Stimulated activated CD4-positive, alpha-beta T cell treated with anti-CD3 and anti-CD28 coated beads, Interleukin-15, amount 100 ng/mL, for 48 hours (primary cell): ENCODE measurements around the gene KYNU.
"Not testable (repeated sequence)": the region's sequence is repeated elsewhere in the genome, so short reads cannot be mapped to it uniquely, and the experiment has no call there.

Experiments used
- DNase-seq, 2 donors: peaks; one replicate each; pipeline ENCODE4 v3.0.0-alpha.2; 2020; ENCODE audit warnings: low read depth in 2 of 2

The KYNU gene

DNA sequence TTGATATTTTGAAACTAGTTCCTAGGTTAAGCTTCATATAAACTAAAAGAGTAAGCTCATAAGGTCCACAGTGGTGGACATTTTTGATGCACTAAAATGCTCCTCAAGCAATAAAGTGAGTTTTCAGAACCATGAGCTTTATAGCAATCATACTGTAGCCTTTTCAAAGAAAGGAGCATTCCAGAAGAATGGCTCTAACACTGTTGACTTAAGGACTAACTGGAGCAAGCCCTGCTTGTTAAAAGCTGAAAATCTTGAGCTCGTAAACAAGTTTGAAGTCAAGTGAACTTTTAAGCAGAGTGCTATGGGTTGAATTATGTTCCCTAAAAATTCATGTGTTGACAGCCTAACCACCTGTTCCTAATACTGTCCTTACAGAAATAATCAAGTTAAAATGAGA, 38.0 kb downstream of the KYNU start:
- DNase-seq = no peak

DNA sequence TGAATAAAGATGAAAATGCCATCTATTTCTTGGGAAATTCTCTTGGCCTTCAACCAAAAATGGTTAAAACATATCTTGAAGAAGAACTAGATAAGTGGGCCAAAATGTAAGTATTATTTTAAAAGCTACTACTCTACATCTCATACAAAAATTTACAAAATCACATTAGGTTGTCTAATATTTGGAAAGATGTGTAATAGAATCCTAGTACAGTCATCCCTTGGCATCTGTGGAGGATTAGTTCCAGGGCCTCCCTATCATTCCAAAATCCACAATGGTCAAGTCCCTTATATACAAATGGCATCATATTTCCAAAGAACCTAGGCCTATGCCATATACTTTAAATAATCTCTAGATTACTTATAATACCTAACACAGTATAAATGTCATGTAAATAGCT, 41.2 kb downstream of the KYNU start:
- no peak for DNase-seq

DNA sequence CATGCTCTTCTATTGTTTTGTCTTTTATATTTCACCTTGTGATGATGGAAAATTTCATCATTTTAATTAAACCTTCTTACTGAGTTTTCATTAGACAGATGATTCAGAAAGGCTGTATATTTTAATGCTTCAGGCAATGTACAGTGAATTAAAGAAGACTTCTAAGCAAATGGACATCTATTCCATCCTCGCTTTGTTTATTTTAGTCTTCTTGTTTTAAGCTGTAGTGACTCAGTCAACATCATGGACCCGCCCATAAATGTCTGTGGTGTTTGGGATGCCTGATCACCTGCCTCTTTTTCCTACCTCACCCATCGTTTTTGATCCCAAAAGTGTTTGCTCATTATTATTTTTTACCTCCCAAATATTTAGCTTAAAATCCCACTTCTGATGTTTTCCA, 43.1 kb downstream of the KYNU start:
- DNase-seq = no peak

DNA sequence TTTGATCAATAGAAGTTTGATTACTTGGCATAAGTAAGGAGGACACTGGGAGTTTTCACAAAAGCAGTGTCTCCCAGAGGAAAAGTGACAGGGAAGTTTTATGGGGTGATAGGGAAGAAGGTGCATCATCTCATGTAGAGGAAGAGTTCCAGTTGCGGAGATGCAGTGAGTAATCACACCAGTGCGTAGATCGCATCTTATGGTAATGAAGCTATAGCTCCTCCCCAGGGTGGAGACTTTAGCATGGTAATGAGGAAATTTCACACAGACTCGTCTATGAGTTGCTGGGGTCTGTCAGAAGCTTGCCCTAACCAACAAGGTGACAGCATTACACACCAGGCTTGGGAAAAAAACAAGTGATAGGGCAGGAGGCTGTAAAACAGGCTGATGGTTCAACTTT, 49.0 kb downstream of the KYNU start:
- no peak for DNase-seq

DNA sequence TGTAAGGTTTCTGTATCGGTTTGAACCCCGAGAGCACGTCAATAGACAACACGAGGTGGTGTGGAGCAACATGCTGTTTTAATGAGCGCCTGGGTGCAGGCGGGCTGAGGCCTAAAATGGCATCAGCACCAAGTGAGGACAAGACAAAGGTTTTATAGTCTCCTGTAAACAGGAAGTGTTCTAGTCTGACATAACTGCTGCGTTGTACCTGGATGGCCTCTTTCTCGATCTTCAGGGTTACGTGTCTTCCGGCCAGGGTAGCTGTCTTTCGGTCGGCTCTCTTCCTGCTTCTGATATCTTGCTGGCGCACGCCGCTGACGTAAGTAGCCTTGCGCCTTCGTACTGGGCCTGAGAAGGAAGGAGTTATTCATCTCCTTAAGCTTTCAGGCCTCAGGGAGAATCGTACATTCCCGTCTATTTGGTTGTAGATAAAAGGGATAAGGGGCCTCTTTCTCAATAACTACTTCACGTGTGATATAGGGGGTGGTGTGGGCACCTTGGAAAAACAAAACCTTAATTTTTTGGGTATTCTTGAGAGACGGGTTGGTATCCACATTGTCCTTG, 53.5 kb downstream of the KYNU start:
- no peak for DNase-seq

DNA sequence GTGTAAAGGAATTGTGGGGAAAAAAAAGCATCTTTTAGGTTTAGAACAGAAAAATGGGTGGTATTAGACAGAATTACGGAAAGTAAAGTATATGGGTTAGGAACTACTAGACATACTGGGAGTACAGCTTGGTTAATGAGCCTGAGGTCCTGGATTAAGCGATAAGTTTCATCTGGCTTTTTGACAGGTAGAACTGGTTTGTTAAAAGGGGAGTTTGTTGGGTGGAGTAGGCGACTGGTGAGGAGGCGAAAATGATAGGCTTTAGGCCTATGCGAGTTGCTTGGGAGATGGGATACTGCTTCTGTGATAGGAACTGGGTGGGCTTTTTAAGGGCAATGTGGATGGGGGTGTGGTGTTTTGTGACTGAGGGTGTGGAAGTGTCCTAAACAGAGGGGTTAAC, 56.5 kb downstream of the KYNU start:
- no peak for DNase-seq

DNA sequence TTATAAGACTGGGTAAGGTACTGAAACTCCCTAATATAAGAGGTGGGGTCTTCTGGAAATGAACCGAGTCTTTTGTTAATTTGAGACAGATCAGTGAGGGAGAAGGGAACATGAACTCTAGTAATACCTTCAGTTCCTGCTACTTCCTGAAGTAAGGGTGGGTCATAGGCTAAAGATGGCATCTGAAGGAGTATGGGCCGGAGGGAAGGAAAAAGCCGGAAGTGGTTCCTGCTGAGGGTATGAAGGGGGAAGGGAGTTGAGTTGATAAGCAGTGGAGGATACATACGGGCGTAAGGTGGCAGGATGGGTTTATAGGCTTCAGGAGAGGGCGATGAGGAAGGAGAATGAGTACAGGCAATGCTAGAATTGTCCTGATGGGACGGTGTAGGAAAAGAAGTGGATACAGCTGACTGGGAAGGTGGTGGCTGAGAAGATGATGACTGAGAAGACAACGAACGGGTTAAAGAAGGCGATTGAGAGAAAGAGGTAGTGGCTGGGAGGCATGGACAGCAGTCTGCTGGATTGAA, 58.2 kb downstream of the KYNU start:
- DNase-seq = no peak

DNA sequence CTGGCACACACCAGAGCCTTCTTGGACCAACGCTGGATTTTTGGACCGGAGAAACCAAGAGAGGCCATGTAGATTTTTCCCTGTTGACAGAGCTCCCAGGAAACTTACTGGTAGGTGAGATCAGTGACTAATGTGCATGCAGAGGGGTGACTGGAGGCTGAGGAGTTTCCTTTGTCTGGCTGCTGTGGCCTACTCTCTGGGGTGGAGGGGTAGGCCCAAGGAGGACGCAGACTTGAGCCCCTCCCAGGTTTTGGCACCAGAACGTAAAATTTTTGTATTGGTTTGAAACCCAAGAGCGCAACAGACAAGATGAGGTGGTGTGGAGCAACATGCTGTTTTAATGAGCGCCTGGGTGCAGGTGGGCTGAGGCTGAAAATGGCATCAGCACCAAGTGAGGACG, 59.2 kb downstream of the KYNU start:
- DNase-seq = no peak

DNA sequence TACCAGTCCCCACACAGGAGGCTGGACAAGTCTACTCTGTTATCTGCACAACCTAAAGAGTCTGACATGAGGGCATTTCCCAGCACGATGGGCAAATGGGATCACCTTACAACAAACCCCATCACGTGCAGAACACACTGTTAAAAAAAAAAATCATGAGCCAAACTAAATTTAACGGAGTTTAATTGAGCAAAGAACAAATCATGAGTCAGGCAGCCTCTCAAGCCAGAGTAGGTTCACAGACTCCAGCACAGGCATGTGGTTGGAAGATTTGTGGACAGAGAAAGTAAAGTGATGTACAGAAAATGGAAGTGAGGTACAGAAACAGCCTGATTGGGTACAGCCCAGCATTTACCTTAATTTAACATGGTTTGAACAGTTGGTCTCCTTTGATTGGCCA, 59.9 kb downstream of the KYNU start:
- no peak for DNase-seq

DNA sequence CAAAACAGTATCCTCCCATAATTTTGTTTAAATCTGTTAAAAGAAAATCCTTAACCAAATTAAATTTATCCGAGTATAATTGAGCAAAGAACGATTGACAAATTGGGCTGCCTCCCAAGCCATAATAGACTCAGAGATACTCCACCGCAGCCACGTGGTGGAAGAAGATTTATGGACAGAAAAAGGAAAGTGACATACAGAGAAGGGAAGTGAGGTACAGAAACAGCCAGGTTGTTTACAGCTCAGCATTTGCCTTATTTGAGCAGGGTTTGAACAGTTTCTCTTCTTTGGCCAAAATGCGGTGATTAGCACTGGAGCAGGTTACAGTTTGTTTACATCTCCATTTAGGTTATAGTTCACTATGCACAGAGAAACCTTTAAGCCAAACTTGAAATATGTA, 60.8 kb downstream of the KYNU start:
- no peak for DNase-seq

DNA sequence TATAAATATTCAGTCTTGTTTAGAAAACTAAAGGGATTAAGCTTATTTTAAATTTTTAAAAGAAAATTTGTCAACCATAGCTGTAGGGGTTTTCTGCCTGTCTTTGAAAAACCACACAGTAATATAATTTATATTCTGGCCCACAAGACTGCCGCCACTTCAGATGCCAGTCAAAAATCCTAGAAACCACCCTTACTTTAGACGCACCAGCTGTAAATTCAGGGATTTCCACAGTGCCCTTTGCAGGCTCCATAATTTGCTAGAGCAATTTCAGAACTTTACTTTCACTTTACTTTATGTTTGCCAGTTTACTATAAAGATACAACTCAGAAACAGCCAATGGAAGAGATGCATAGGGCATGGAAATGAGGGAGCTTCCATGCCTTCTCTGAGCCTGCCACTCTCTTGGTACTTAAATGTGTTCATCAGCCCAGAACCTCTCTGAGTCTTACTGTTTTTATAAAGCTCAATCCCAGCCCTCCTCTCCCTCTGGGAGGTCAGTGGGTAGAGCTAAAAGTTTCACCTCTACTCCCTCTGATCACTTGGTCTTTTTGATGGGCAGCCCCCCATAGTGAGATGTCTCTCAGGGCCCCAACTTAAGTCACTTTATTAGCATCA, 63.3 kb downstream of the KYNU start:
- DNase-seq = no peak

DNA sequence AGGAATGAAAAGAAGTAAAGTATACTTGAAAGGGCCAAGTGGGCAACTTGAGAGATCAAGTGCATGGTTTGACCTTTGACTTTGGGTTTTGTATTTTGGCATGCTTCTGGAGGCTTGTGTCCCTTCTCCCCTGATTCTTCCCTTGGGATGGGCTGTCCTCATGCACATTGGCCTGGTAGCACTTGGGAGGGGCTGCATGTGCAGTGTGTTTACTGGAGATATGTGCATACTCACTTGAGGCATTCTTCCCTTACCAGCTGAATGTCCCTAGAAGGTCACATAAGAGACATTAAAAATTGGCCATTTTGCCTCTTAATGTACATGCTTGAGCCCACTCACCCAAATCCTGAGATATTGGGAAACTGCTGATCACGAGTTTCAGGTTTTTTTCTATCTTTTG, 65.2 kb downstream of the KYNU start:
- DNase-seq = no peak

DNA sequence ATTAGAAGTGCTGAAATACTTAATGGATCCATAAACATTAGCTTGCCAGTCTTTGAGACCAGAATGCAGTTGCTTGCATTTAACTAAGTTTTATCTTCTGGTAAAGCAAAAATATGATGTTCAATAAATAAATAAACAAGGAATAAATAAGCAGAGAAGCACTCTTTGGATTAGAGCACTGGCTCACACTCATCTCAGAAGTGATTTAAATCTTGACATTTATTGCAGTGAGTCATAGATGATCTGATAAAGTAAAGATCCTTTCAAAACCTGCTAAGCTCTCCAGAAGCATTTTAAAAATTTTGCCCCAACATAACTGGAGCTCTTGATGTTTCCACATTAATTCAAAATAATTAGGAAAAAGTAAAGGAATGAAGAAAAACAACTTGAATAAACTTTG, 66.8 kb downstream of the KYNU start:
- DNase-seq = no peak

DNA sequence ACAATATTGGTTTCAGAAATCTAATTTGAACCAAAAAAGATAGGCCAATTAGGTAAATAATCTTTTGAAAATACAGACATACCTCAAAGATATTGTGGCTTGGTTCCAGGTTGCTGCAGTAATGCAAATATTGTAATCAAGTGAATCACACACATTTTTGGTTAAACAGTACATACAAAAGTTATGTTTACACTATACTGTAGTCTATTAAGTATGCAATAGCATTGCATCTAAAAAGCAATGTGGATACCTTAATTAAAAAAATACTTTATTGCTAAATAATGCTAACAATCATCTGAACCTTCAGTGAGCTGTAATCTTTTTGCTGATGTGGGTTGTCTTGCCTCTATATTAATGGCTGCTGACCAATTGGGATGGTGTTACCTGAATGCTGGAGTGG, 67.3 kb downstream of the KYNU start:
- DNase-seq = no peak

DNA sequence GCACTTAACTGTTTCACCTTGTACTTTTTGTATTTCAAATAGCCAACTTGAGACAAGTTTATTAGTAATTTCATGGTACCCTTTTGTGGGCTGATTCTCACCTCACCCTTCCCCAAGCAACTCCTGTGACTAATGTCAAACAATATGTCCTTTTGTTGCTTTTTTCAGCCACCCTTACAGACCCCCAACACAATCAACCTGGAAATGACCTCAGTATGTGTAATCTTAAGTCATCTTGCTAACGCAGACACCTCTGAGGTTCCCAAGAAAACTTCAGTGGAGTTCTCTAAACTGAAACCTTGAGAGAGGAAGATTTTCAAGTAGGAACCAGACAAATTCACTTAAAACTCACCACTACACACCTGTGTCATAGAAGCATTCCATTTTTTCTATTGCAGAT, 69.5 kb downstream of the KYNU start:
- no peak for DNase-seq

DNA sequence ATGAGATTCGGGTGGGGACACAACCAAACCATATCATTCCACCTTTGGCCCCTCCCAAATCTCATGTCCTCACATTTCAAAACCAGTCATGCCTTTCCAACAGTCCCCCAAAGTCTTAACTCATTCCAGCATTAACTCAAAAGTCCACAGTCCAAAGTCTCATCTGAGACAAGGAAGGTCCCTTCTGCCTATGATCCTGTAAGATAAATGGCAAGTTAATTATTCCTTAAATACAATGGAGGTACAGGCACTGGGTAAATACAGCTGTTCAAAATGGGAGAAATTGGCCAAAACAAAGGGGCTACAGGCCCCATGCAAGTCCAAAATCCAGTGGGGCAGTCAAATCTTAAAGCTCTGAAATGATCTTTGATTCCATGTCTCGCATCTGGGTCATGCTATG, 71.3 kb downstream of the KYNU start:
- DNase-seq = not testable (repeated sequence)

DNA sequence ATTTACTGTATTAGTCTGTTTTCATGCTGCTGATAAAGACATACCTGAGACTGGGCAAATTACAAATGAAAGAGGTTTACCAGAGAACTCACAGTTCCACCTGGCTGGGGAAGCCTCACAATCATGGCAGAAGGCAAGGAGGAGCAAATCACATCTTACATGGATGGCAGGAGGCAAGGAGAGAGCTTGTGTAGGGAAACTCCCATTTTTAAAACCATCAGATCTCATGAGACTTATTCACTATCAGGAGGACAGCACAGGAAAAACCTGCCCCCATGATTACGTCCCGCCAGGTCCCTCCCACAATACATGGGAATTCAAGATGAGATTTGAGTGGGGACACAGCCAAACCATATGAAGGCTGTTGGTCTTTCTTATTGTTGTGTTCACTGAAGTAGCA, 72.9 kb downstream of the KYNU start:
- DNase-seq = not testable (repeated sequence)

DNA sequence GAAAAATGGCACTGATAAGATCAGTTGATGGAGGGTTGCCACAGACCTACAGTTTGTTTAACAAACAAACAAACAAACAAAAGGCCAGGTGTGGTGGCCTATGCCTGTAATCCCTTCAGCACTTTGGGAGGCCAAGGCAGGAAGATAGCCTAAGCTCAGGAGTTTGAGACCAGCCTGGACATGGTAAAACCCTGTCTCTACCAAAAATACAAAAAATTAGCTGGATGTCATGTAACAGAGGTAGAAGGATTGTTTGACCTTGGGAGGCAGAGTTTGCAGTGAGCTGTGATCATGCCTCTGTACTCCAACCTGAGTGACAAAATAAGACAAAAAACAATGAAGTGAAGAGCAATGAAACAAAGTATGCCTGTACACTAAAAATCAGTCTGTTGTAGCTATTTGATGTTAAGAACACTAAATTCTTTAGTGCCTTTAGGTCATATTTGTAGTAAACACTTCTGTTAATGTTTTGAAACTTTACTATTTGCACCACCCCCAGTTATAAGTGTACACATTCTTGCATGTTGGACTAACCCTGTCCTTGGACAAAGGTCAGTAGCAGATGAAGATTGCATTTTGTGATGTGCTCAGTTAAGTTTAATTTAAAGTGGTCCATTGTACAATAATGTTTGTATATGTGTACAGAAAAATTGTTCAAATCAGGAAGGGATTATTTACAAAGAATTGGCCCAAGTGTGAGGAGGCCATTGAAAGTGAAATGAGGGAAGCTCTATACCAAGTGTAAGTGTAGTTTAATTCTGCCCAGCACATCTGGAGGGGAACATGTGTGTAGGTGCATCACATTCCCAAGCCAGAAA, 73.9 kb downstream of the KYNU start:
- no peak for DNase-seq

DNA sequence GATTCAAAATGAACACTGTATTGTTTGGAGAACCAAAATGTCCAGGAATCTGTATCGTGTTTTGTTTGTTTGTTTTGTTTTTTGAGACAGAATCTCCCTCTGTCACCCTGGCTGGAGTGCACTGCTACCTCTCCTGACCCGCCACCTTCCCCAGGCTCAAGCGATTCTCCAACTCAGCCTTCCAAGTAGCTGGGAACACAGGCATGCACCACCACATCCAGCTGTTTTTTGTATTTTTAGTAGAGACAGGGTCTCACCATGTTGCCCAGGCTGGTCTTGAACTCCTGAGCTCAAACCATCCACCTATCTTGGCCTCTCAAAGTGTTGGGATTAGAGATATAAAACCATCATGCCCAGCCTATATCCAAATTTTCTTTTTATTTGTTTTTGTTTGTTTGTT, 74.6 kb downstream of the KYNU start:
- DNase-seq = no peak

DNA sequence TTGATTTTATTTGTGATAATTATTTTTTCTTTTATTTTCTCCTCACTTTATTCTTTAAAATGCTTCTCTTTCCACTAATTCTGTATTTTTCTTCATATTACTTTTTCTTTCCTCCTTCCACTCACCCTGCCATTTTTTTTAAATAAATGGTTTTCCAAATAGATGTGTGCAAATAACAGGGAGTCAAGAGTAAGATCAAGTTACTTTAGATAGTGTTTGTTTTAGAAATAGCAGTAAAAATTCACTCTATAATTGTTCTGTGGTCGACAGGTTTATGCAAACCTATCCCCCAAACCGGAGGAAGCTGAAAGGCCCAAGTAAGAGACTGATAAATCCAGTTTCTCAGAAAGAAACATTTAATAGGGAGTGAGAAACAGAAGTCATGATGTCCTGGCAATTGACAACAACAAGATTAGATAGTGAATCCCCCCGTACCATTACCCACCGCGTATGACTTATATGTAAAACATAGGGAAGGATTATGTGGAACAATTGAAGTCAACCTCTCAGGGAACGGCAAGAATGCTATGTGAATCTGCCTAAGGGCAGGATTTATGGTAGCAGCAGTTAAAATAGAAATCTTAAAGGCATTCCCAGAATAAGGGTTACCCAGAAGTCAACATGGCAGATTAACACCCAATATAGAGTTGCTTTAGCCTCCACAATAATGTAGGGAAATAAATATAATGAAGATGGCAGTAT, 75.5 kb downstream of the KYNU start:
- no peak for DNase-seq

DNA sequence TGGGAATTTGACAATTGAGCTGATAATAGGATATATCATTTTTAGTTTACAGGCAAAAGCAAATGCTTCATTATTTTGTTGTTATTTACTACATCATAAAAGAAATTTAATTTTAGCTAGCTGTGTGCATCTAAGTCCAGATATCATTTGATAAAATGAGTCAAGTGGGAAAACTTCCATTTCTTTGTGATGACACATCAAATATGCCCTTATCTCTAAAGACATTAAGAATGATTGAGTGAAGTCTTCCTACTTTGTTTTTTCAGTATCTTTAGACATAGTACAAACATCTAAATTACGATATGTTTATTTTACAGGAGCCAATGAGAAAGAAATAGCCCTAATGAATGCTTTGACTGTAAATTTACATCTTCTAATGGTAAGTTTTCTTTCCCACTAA, 77.0 kb downstream of the KYNU start:
- no peak for DNase-seq

DNA sequence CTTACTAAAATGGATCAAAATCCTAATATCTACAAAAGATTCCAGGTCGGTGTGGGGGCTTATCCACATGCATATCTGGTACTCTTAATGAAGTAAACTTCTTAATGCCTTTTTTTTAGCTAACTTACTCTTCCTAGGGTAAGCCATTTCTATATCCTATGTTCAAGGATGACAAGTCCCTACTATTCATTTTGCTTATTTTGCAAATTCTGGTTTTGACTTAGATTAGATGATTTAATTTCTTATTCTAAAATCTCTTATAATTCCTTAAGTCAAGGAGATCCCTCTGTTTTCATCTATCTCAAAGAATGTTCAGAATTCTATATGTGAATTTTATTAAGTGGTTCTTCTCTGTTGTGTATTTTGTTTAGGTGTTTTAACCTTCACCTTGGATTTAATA, 79.7 kb downstream of the KYNU start:
- DNase-seq = no peak

DNA sequence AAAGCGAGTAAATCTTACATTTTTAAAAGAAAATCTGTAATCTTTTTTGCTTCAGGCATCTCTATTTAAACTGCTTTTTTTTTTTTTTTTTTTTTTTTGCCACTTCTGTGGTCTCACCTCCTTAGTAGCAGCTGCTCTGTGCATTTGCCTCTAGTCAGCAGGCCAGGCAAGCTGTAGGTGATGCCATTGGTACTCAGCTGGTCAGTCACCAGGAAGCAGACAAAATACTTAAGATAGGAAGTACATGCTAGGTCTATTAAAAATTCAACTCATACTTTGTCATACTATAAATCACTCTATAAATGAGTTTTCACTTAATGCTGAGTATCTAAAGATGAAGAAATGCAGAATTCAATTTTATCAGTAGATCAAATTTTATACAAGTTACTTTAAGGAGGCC, 83.7 kb downstream of the KYNU start:
- no peak for DNase-seq
